Thyroid gland (tissue), 4 donors: ENCODE measurements around the gene PINLYP.

Experiments used
- POLR2A ChIP-seq, 2 donors: fragments of 450-650 bp; IDR thresholded peaks; one replicate each; pipeline ENCODE4 v1.6.1; 2017; ENCODE audit warnings: antibody characterized with exemption in 2 of 2, mild to moderate bottlenecking in 2 of 2, moderate library complexity in 1 of 2
- TF ChIP-seq, protein P1 (sequence below), 6 experiments: fragments of 200-600 bp in 3 of 6; fragments of 450-650 bp in 3 of 6; sonication (generic) in 3 of 6; IDR thresholded peaks; one replicate each; pipeline ENCODE4 v1.5.1; 2016 to 2019; ENCODE audit warnings: antibody characterized with exemption in 6 of 6, mild to moderate bottlenecking in 2 of 6, inconsistent platforms in 1 of 6, moderate library complexity in 1 of 6

DNA sequence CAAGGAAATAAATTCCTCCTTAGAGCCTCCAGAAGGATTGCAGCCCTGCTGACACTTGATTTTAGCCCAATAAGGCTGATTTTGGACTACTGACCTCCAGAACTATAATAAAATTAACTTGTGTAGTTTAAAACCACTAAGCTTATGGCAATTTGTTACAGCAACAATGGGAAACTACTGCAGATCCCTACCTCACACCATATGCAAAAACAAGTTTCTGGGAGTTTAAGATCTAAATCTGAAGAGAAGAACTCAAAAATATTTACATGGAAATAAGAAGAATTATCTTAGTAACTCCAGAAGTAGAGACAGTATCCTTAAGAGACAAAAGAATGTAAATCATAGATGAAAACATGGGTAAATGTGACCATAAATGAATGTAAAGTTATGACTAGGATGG is 36.7 kb upstream of the PINLYP start:
- TF ChIP-seq, protein P1, sequence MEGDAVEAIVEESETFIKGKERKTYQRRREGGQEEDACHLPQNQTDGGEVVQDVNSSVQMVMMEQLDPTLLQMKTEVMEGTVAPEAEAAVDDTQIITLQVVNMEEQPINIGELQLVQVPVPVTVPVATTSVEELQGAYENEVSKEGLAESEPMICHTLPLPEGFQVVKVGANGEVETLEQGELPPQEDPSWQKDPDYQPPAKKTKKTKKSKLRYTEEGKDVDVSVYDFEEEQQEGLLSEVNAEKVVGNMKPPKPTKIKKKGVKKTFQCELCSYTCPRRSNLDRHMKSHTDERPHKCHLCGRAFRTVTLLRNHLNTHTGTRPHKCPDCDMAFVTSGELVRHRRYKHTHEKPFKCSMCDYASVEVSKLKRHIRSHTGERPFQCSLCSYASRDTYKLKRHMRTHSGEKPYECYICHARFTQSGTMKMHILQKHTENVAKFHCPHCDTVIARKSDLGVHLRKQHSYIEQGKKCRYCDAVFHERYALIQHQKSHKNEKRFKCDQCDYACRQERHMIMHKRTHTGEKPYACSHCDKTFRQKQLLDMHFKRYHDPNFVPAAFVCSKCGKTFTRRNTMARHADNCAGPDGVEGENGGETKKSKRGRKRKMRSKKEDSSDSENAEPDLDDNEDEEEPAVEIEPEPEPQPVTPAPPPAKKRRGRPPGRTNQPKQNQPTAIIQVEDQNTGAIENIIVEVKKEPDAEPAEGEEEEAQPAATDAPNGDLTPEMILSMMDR (IDR thresholded peaks at IDR 0.05) = no peak
- TF ChIP-seq POLR2A (IDR thresholded peaks at IDR 0.05) = no peak
